K562 treated with DMSO at 1 percent for 24 hours (cell line): ENCODE results near the gene HIP1. TPM values are rescaled to one million over a fixed set of nuclear protein-coding genes. Genes with fewer than 3 reads are reported as not detected.

Source experiments
- total RNA-seq: library from RNA; unstranded; fragments of 300-600 nt; gene quantifications from 2 replicates; pipeline ENCODE4 v1.2.3, GENCODE V29; 2022; ENCODE audit warnings: low read depth; ENCODE audit not compliant: insufficient read depth

HIP1 gene
- 18.3 and 19.0 TPM in 2 replicates for total RNA-seq

GRCh38 chr7:75738604-75738974 lies at the start of gene HIP1:
TSS of gene HIP1 (minus strand) at chr7:75738941. CDS start at chr7:75738920, 21 bp downstream.

DNA sequence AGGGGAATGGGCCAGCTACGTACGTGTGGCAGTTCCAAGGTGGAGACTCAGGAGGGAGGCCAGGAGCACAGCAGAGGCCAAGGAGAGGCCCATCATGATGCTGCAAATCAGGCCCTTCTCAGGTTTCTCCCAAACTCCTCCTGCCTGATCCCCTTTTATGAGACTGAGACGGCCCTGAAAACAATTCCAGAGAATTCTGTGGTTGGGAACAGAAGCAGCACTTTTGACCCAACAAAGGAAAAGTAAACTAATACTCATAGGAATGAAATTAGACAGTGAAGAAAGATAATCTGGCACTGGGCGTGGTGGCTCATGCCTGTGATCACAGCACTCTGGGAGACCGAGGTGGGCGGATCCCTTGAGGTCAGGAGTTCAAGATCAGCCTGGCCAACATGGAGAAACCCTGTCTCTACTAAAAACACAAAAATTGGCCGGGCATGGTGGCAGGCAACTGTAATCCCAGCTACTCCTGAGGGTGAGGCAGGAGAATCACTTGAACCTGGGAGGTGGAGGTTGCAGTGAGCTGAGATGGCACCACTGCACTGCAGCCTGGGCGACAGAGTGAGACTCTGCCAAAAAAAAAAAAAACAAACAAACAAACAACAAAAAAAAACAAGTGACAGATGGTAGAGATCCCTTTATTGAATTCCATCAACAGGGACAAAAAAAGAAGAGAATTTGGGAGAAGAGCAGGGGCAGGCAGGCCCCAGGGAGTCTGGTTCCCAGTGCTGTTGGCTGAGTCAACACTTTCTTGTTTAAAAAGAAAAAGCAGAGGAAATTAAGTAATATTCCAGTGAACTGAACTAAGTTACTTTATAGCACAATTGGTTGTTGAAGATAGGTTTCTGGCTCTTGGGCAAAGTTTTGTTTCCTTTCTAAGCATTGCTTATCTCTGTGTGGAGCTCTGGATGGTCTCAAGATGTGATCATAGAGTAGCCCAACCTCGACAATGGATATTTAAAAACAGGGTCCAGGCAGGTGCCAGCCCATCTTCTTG lies 33.6 kb upstream of the HIP1 start, which contains the start of gene CCL26:
Gene CCL26 (minus strand): TSS at position 131 of the 997 bp plus-strand sequence. CDS start 35 bp downstream, at position 96.

DNA sequence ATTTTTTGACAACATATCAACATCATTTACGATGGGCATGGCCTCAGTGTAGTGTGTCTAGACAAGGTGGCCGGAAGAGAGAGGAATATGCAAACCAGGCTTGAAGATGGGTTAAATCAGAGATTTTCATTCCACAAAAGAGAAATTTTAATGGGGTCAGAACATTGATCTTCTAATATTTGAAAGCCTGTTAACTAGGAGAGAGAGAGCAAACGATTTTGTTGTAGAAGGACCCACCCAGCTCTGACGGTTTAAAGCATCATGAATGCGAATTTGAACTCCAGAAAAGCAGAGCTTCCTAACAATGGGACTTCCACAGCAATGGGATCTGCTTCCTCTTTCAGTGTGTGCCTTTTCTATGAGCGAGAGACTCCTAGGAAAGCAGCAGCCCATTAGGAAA lies 246.7 kb downstream of the HIP1 start, which contains the start of gene SPDYE5:
Gene SPDYE5 (plus strand): TSS at position 301 of the 400 bp plus-strand sequence. CDS start 1,728 bp downstream, outside the sequence.

GRCh38 chr7:75485979-75486643 lies 252.6 kb downstream of the HIP1 start, which contains the start of gene POM121C:
TSS of gene POM121C (minus strand) at chr7:75486299. CDS start at chr7:75441496, 44,803 bp downstream.

Other genes with a start within 250 kb of the HIP1 start
- gene SPDYE5, start 246.6 kb downstream of the HIP1 start, total RNA-seq: not detected in 2 replicates
- 1.6 and 3.0 TPM in 2 replicates for gene CCL26, start 33.3 kb upstream of the HIP1 start, total RNA-seq
- gene CCL24, start 74.9 kb upstream of the HIP1 start, total RNA-seq: 1.3 TPM in 1 of 2 replicates, not detected in the other
- gene RHBDD2, start 140.1 kb upstream of the HIP1 start, total RNA-seq: 141 and 153 TPM in 2 replicates
- gene POR, start 176.2 kb upstream of the HIP1 start, total RNA-seq: 236 and 249 TPM in 2 replicates